ENCODE data around the gene MED7.

MED7 gene

DNA sequence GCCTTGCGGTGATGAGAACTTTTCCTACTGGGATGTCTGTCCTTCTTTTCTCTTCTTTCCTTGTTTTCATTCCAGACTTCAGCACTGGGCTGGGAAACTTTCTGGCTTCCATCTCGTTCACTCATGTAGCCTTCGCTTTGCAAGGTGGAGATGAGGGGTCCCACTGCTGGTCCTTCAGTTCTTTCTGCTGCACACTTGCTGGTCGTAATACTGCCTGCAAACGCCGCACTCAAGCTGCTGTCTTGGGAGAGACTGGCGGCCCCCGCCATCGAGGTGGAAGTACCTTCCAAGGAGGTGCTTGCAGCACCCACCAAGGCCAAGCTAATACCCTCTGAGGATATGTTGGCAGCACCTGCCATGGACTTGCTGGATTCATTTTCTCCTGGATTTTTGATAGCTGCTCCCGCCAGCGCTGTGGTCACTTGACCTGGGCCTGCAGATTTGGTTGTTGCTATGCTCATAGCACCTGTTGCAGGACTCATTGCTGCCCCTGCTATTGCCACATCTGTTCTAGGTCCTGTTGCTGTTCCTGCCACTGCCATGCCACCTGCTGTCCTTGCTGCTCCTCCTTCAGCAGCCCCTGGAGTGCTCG lies 20.4 kb upstream of the MED7 start:
- no peak for FAIRE-seq

DNA sequence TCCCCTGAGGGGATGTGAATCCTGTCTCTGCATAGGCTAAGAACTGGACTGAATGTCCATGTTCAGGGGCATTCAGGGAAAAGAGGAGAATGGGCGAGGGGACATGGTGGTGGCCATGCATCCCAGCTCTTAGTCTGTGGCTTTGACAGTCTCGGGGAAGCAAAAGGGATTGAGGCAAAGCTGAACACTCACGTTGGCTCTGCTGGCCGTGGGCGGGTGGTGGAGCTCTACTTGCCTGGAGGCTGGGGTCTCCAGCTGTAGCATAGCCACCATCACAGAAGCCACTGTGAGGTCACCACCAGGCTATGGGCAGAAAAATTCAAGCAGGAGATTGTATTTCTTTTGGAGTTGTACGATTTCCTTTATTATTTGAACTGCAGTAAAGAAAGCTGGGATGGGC lies 19.3 kb upstream of the MED7 start:
- FAIRE-seq, result no peak

- FAIRE-seq, result no peak
Observed at GRCh38 chr5:157160001-157160400, 17.3 kb upstream of the MED7 start.

- FAIRE-seq, result no peak
Observed at GRCh38 chr5:157159209-157159751, 16.6 kb upstream of the MED7 start.

GRCh38 chr5:157157293-157157891 lies 14.7 kb upstream of the MED7 start:
- no peak for FAIRE-seq

DNA sequence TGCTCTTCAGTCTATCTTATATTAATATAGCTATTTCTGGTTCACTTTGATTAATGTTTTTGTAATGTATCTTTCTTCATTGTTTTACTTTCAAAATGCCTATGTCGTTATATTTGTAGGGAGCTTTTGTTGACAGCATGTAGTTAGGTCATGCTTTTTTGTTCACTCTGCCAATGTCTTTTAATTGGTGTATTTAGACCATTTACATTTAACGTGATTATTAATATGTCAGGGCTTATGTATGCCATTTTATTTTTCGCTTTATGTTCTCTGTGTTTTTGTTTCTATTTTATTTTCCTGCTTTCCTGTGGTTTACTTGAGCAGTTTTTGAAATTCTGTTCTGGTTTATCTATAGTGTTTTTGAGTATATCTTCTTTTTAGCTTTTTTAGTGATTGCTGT lies 12.6 kb upstream of the MED7 start:
- no peak for FAIRE-seq

GRCh38 chr5:157150995-157151394 lies 8.3 kb upstream of the MED7 start:
- FAIRE-seq, result no peak

GRCh38 chr5:157148734-157149615 lies 6.3 kb upstream of the MED7 start:
- peak; percentile 78 for FAIRE-seq

DNA sequence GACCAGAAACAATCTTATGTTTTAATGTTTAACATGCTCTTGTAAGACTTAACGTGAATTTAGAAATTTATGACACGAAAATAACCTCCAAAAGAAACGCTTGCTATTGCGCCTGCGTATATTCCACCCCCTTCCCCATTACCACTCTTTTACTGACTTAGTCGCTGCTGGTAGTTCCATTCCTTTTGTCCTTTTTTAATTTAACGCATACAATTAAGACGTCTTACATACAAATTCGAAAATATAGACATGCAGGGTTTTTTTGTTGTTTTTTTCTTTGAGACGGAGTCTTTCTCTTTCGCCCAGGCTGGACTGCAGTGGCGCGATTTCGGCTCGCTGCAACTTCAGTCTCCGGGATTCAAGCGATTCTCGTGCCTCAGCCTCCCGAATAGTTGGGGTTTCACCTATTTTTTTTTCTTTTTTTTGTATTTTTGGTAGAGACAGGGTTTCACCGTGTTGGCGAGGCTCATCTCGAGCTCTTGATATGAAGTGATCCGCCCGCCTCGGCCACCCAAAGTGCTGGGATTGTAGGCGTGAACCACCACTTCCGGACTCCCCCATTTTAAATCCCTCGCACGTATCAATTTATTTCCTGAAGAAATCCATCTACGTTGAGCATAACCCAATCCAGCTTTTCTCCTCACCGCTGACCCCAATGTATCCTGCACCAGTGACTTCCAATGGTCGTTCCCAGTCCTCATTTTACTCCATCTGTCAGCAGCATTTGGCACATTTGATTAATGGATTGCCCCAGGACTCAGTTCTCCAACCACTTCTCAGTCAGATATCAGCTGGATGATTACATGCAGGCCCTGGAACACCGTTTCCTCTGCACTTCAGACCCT lies 684 bp upstream of the MED7 start:
- no peak for FAIRE-seq

GRCh38 chr5:157137691-157138090 lies 5.0 kb downstream of the MED7 start:
- no peak for FAIRE-seq

- no peak for FAIRE-seq
Observed at GRCh38 chr5:157132281-157132612, 10.4 kb downstream of the MED7 start.

DNA sequence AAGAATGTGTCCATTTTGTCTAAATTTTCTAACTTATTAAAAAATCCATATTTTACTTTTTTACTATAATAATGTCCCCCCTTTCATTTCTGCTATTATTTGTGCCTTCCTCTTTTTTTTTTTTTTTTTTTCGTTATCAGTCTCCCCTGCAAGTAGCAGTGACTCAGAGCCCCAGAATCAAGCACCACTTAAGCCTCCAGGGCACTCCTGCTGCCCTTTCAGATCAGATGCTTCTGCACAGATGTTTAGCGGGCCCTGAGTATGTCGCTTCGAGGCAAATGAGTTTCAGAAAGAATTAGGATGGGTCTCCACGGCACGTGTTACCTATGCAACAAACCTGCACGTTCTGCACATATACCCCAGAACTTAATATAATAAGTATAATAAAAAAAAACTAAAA lies 11.7 kb downstream of the MED7 start:
- FAIRE-seq, result no peak

- no peak for FAIRE-seq
Observed at GRCh38 chr5:157121709-157122108, 21.0 kb downstream of the MED7 start.

- FAIRE-seq, result no peak
Observed at GRCh38 chr5:157120102-157120501, 22.6 kb downstream of the MED7 start.

DNA sequence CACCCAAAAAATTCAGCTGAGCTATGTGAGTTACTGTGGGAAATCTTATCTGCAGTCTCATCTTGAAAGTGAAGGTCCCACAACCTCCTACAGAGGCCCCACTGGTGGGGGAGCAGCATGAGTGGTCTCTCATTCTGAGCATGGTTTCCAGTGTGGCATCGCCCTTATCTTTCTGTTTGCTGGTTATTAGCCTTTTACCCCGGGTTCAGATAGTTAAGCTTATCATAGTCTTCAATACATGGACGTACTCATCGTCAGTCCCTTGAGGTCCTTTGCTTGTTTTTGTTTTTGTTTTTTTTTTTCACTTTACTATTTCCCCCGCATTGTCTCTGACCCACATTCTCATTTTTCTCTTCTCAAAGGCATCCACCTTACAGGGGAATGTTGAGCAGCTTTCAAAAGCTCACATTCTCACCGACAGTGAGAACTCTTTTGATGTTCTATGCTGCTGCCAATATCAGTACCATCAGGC lies 26.1 kb downstream of the MED7 start:
- no peak for FAIRE-seq

DNA sequence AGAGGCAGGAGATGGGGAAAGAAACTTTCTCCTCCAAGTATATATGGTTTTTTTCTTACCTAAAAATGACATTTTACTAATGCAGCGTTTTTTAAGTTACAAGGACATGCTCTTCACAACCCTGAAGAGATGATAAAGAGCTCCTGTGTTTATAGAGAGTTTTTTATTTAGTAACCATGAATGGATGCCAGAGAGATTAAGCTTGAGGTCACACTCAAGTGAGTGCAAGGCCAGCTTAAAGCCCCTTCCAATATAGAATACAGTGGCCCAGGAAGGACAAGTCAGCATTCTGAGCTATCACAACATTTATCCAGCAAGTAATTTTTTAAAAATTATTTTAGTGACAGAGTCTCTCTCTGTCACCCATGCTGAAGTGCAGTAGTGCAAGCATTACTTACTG lies 27.2 kb downstream of the MED7 start:
- FAIRE-seq, result no peak

DNA sequence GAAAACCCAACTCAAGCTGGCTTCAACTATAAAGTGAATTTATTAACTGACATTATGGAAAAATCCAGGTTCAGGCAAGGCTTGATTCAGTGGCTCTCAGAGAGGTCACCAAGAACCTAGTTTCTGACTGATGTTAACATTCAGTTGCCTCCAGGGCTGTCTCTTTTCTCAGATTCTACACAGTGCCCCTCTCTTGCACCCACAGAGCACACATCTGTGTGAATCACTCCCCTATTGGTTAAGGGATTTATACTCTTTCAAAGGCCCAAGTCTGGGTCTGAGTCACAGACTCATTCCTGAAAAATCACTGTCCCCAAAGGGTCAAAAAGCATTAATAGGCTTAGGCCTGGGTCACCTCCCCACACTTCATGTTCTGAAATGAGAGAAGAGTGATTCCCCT lies 27.7 kb downstream of the MED7 start:
- no peak for FAIRE-seq

DNA sequence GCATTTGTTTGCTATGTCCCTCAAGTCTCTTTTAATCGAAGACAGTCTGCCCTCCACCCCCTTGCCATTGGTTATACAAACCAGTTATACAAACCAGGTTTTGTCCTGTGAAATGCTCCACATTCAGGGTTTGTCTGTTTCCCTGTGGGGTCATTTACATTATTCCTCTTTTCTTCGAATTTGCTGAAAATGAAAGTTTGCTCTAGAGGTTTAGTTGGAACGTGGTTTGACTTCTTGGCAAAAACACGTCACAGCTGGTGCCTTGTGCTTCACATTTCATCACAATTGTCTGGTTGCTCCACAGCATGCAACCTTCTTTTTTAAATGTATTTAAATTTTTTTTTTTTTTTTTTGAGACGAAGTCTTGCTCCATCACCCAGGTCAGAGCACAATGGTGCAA lies 29.7 kb downstream of the MED7 start:
- no peak for FAIRE-seq

DNA sequence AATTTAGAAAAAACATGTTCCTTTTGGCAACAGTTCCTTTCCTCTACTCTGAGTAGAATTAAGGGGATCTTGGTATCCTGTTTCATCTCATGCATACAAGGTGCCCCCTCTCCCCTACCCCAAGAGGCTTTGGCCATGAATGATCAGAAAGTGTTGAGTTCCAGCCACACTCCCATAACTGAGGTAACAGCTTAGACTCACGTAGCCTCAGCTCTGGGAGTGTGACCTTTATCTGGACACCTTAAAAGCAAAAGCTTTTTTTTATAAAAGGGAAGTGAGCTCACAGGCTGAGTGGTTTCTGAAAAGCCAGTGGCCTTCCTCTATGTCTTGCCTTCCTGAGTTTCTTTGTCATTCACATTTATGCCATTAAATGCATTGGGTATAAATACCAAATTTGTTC lies 32.9 kb downstream of the MED7 start:
- FAIRE-seq, result no peak

GRCh38 chr5:157108976-157109375 lies 33.7 kb downstream of the MED7 start, which contains the start of gene HAVCR2:
Gene HAVCR2, minus strand, starts transcription at chr5:157109044. Its CDS starts 61 bp downstream, at chr5:157108983.
- FAIRE-seq, result no peak

DNA sequence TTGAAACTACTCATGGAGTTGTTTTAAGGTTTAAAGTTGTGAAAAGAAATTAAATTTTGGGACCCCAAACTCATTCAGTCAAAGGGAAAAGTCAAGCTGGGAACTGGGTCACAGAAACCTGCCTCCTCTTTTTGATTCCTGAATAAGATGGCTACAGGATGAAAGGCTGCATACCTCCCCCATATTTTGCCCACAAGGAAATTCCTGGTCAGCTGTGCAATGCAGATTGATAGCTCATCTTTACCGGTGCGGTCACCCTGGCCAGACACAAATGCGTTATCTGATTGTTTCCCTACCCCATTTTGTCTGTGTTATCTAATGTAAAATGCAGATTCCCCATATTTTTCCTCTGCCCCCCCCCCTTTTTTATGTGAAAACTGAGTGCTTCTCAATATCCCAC lies 35.2 kb downstream of the MED7 start:
- no peak for FAIRE-seq

GRCh38 chr5:157106630-157107461 lies 35.8 kb downstream of the MED7 start:
- FAIRE-seq, result no peak
